PC-9 (cell line): Measurements from ENCODE around the gene IRF2. TPM values are rescaled to one million over a fixed set of nuclear protein-coding genes. Genes with fewer than 3 reads are reported as not detected.

Source experiments
- BruUV-seq: library from RNA; stranded (reverse); fragments of 400-500 nt; replicated peaks from 2 replicates; lab custom pipeline; 2021; lab: Mats Ljungman, UMichigan
- CTCF ChIA-PET: fragments of 300-600 bp; sonication (Branson Sonifier 250); formaldehyde crosslinking; loops from one replicate; lab custom pipeline; 2022; ENCODE audit warnings: antibody characterized with exemption; lab: Charles Lee
- POLR2A ChIA-PET: fragments of 300-600 bp; sonication (Branson Sonifier 250); formaldehyde crosslinking; loops from one replicate; lab custom pipeline; 2022; ENCODE audit warnings: antibody characterized with exemption; ENCODE audit not compliant: unreplicated experiment; lab: Charles Lee
- DNase-seq, 2 experiments: peaks; one replicate each; pipeline versions ENCODE4 v3.0.0 to v3.0.0-alpha.2; 2015 to 2022; ENCODE audit warnings: mixed read lengths in 1 of 2
- H2AFZ ChIP-seq: fragments of 200-600 bp; sonication (generic); 2 replicates; pipeline ENCODE4 v1.8.1; 2017; ENCODE audit warnings: antibody characterized with exemption
- H3F3A ChIP-seq: fragments of 200-600 bp; sonication (generic); 2 replicates; pipeline ENCODE4 v1.8.1; 2017; ENCODE audit warnings: antibody characterized with exemption, mild to moderate bottlenecking, low read depth; ENCODE audit not compliant: insufficient read depth
- H3K27ac ChIP-seq: fragments of 200-600 bp; sonication (generic); 2 replicates; pipeline ENCODE4 v1.6.1; 2016; ENCODE audit warnings: mixed run types
- H3K27me3 ChIP-seq: fragments of 200-600 bp; sonication (generic); 2 replicates; pipeline ENCODE4 v1.6.1; 2016; ENCODE audit warnings: low read depth, mixed run types; ENCODE audit not compliant: insufficient read depth
- H3K36me3 ChIP-seq: fragments of 200-600 bp; sonication (generic); 2 replicates; pipeline ENCODE4 v1.6.1; 2016; ENCODE audit warnings: low read depth, mixed run types
- H3K4me1 ChIP-seq: fragments of 200-600 bp; sonication (generic); replicated peaks from 2 replicates; pipeline ENCODE4 v1.6.1; 2016; ENCODE audit warnings: mixed run types; ENCODE audit not compliant: insufficient read depth
- H3K4me2 ChIP-seq: fragments of 200-600 bp; sonication (generic); 2 replicates; pipeline ENCODE4 v1.6.1; 2017; ENCODE audit warnings: mixed run types
- H3K4me3 ChIP-seq: fragments of 200-600 bp; sonication (generic); 2 replicates; pipeline ENCODE4 v1.6.1; 2016; ENCODE audit warnings: mixed run types
- H3K79me2 ChIP-seq: fragments of 200-600 bp; sonication (generic); 2 replicates; pipeline ENCODE4 v1.6.1; 2017; ENCODE audit warnings: low read depth, mixed run types
- H3K9me2 ChIP-seq: fragments of 200-600 bp; sonication (generic); 2 replicates; pipeline ENCODE4 v1.8.1; 2017; ENCODE audit warnings: mild to moderate bottlenecking; ENCODE audit not compliant: insufficient read depth
- H3K9me3 ChIP-seq: fragments of 200-600 bp; sonication (generic); 2 replicates; pipeline ENCODE4 v1.8.1; 2016; ENCODE audit warnings: low read depth; ENCODE audit not compliant: insufficient read depth
- H4K20me1 ChIP-seq: fragments of 200-600 bp; sonication (generic); 2 replicates; pipeline ENCODE4 v1.8.1; 2017; ENCODE audit not compliant: insufficient read depth
- EZH2 ChIP-seq: fragments of 200-600 bp; sonication (generic); IDR thresholded peaks from 2 replicates; pipeline ENCODE4 v1.8.0; 2017; ENCODE audit warnings: antibody characterized with exemption, low read depth
- intact Hi-C: fragments of 100-400 bp; cut with micrococcal nuclease; formaldehyde crosslinking; loops from one replicate; pipeline ENCODE4 v1.10.0; 2022; ENCODE audit not compliant: unreplicated experiment
- total RNA-seq: library from RNA; stranded (reverse); gene quantifications from 2 replicates; pipeline ENCODE4 v1.2.3, GENCODE V29; 2021
- TF ChIP-seq, protein P1 (sequence below): fragments of 200-600 bp; sonication (generic); conservative IDR thresholded peaks from 2 replicates; pipeline ENCODE4 v1.6.1; 2017; ENCODE audit warnings: mixed run types, antibody characterized with exemption, mild to moderate bottlenecking, moderate library complexity

The IRF2 gene
- total RNA-seq, 1 experiment from 2014 or later = 34.4 TPM

DNA sequence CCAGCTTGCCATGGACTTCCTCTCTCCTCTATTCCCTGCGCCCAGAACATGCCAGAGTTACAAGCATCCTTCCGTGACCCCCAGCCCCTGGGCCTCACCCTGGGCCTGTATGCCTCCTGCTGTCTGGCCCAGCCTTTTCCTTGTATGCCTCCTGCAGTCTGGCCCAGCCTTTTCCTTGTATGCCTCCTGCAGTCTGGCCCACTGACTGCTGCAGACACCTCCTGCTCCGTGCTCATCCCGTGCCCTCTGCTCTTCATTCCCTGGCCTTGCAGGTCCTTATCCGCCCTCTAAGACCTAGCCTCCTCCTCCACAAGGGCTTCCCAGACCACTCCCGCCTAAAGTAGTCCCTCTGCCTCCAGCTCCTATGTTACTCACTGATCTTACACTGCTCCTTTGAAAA, 44.2 kb downstream of the IRF2 start:
- H3K27ac ChIP-seq = no peak overlapping the region
- no peaks in the 10 kb centered on the region; the same call in 1 of the 2 replicates for H3K36me3 ChIP-seq
- H3K79me2 ChIP-seq = no peaks in the 10 kb centered on the region
- H3K9me2 ChIP-seq = no peaks in the 10 kb centered on the region
- TF ChIP-seq, protein P1, sequence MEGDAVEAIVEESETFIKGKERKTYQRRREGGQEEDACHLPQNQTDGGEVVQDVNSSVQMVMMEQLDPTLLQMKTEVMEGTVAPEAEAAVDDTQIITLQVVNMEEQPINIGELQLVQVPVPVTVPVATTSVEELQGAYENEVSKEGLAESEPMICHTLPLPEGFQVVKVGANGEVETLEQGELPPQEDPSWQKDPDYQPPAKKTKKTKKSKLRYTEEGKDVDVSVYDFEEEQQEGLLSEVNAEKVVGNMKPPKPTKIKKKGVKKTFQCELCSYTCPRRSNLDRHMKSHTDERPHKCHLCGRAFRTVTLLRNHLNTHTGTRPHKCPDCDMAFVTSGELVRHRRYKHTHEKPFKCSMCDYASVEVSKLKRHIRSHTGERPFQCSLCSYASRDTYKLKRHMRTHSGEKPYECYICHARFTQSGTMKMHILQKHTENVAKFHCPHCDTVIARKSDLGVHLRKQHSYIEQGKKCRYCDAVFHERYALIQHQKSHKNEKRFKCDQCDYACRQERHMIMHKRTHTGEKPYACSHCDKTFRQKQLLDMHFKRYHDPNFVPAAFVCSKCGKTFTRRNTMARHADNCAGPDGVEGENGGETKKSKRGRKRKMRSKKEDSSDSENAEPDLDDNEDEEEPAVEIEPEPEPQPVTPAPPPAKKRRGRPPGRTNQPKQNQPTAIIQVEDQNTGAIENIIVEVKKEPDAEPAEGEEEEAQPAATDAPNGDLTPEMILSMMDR = no peak
- no peak for TF ChIP-seq EZH2
- no peak overlapping the region for H2AFZ ChIP-seq
- intact Hi-C loops = no loop called here
- no peaks in the 10 kb centered on the region for H3K9me3 ChIP-seq
- H3K4me3 ChIP-seq = no peak overlapping the region
- no peaks in the 10 kb centered on the region for H3F3A ChIP-seq
- POLR2A ChIA-PET = interaction anchor here (0.6 to 0.7 kb wide), 2 partner anchors 10 to 17 kb away, joined by 3 to 4 read pairs; no protein-coding TSS in a partner anchor
- H3K4me2 ChIP-seq = no peak overlapping the region
- no TSS peak for BruUV-seq
- no peaks in the 10 kb centered on the region for H4K20me1 ChIP-seq
- no peaks in the 10 kb centered on the region for H3K27me3 ChIP-seq
- CTCF ChIA-PET = no interaction called here
- no peak for DNase-seq
- peaks cover 9% of the 10 kb centered on the region; the same call in 1 of the 2 replicates for H3K4me1 ChIP-seq

GRCh38 chr4:184428787-184429186, 45.6 kb downstream of the IRF2 start:
- H3K36me3 ChIP-seq = no peaks in the 10 kb centered on the region; the same call in 1 of the 2 replicates
- no TSS peak for BruUV-seq
- H3K27me3 ChIP-seq = no peaks in the 10 kb centered on the region
- no peak for DNase-seq
- ChIA-PET CTCF (no interaction called here), POLR2A (no interaction called here)
- H3F3A ChIP-seq = no peaks in the 10 kb centered on the region
- no peaks in the 10 kb centered on the region for H3K79me2 ChIP-seq
- intact Hi-C loops = no loop called here
- H3K9me3 ChIP-seq = no peaks in the 10 kb centered on the region
- no peak for TF ChIP-seq EZH2
- TF ChIP-seq, protein P1 = no peak
- H3K4me1 ChIP-seq = peaks cover 9% of the 10 kb centered on the region; the same call in 1 of the 2 replicates
- H4K20me1 ChIP-seq = no peaks in the 10 kb centered on the region
- H2AFZ ChIP-seq = no peak overlapping the region
- H3K4me2 ChIP-seq = no peak overlapping the region
- no peaks in the 10 kb centered on the region for H3K9me2 ChIP-seq
- no peak overlapping the region for H3K4me3 ChIP-seq
- no peak overlapping the region for H3K27ac ChIP-seq

GRCh38 chr4:184427687-184428086, 46.7 kb downstream of the IRF2 start:
- Histone ChIP-seq H3K4me3 (no peak overlapping the region), H2AFZ (no peak overlapping the region), H3K9me3 (no peaks in the 10 kb centered on the region), H4K20me1 (no peaks in the 10 kb centered on the region), H3F3A (no peaks in the 10 kb centered on the region), H3K4me2 (0 out of 2 replicates have a peak overlapping the region, but pooled peaks have one; percentile 15), H3K79me2 (no peaks in the 10 kb centered on the region), H3K27me3 (no peaks in the 10 kb centered on the region), H3K27ac (no peak overlapping the region), H3K36me3 (no peaks in the 10 kb centered on the region; the same call in 1 of the 2 replicates), H3K4me1 (peaks cover 9% of the 10 kb centered on the region; the same call in 1 of the 2 replicates), H3K9me2 (no peaks in the 10 kb centered on the region)
- ChIA-PET POLR2A (no interaction called here), CTCF (no interaction called here)
- BruUV-seq = no TSS peak
- no peak for DNase-seq
- TF ChIP-seq, protein P1 = no peak
- no peak for TF ChIP-seq EZH2
- intact Hi-C loops = no loop called here
